B cell (primary cell): Measurements from ENCODE around the gene EXOC3L1. TPM values are rescaled to one million over a fixed set of nuclear protein-coding genes. Genes with fewer than 3 reads are reported as not detected.
A peak's percentile ranks its signal among the peaks of the same experiment; 100 is the strongest.

Experiments
- ATAC-seq: fragments of 200-7000 bp; cut with Tn5 transposase; one replicate; pipeline ENCODE4 v1.10.0; 2021; ENCODE audit warnings: low read depth, mild to moderate bottlenecking, moderate number of reproducible peaks, moderate library complexity
- CTCF ChIA-PET: fragments of 350-600 bp; sonication (Branson Sonifier 250); formaldehyde crosslinking; loops from one replicate; lab custom pipeline; 2021; ENCODE audit warnings: antibody characterized with exemption, inconsistent platforms; lab: Charles Lee
- POLR2A ChIA-PET: fragments of 350-600 bp; sonication (Branson Sonifier 250); formaldehyde crosslinking; loops from one replicate; lab custom pipeline; 2021; ENCODE audit warnings: antibody characterized with exemption; lab: Charles Lee
- DNase-seq: peaks from one replicate; pipeline ENCODE4 v3.0.0; 2013
- H2AFZ ChIP-seq: 2 replicates; pipeline ENCODE4 v1.6.1; 2012; ENCODE audit warnings: mild to moderate bottlenecking, low read depth, low read length; ENCODE audit not compliant: insufficient read depth, poor library complexity, severe bottlenecking
- H3K27ac ChIP-seq, 2 donors: 1 replicate in 1 of 2; 2 replicates in 1 of 2; pipeline ENCODE4 v1.5.1; 2012 to 2013; ENCODE audit warnings: low read length in 2 of 2, mild to moderate bottlenecking in 2 of 2, moderate library complexity in 1 of 2
- H3K27me3 ChIP-seq, 4 experiments: fragments of 200-600 bp in 1 of 4; sonication (generic) in 1 of 4; replicated peaks in 1 of 4; 1 replicate in 2 of 4; 2 replicates in 2 of 4; pipeline versions ENCODE4 v1.6.1 to v1.7.0; 2013 to 2016; ENCODE audit warnings: low read length in 3 of 4, mild to moderate bottlenecking in 2 of 4, mixed read lengths in 1 of 4, moderate library complexity in 1 of 4; ENCODE audit not compliant: insufficient read depth in 4 of 4, control insufficient read depth in 3 of 4; ENCODE audit errors: control extremely low read depth in 1 of 4
- H3K36me3 ChIP-seq, 2 experiments: replicated peaks in 1 of 2; 1 replicate in 1 of 2; 2 replicates in 1 of 2; pipeline versions ENCODE4 v1.6.1 to v1.7.1; 2013; ENCODE audit warnings: low read length in 1 of 2; ENCODE audit not compliant: insufficient read depth in 2 of 2, control insufficient read depth in 1 of 2; ENCODE audit errors: control extremely low read depth in 1 of 2, extremely low read depth in 1 of 2
- H3K4me1 ChIP-seq, 2 donors: fragments of 200-600 bp in 1 of 2; sonication (generic) in 1 of 2; 1 replicate in 1 of 2; 2 replicates in 1 of 2; pipeline versions ENCODE4 v1.5.1 to v1.6.1; 2013 to 2017; ENCODE audit warnings: low read length in 2 of 2; ENCODE audit not compliant: control insufficient read depth in 2 of 2, insufficient read depth in 2 of 2
- H3K4me2 ChIP-seq: replicated peaks from 2 replicates; pipeline ENCODE3; 2012; ENCODE audit warnings: mild to moderate bottlenecking, low read depth, low read length; ENCODE audit not compliant: poor library complexity, severe bottlenecking
- H3K4me3 ChIP-seq, 5 experiments: fragments of 200-600 bp in 1 of 5; sonication (generic) in 1 of 5; 1 replicate in 3 of 5; 2 replicates in 2 of 5; pipeline versions ENCODE4 v1.5.1 to v1.7.0; 2011 to 2016; ENCODE audit warnings: low read length in 4 of 5, mild to moderate bottlenecking in 4 of 5, low read depth in 2 of 5, control low read depth in 1 of 5, moderate library complexity in 1 of 5; ENCODE audit not compliant: insufficient read depth in 1 of 5; ENCODE audit errors: control extremely low read depth in 1 of 5, extremely low read depth in 1 of 5
- H3K79me2 ChIP-seq: fragments of 200-600 bp; sonication (generic); one replicate; pipeline ENCODE4 v1.6.0; 2016; ENCODE audit warnings: low read length; ENCODE audit not compliant: control insufficient read depth, insufficient read depth
- H3K9ac ChIP-seq: fragments of 200-600 bp; sonication (generic); 2 replicates; pipeline ENCODE4 v1.6.1; 2017; ENCODE audit warnings: mild to moderate bottlenecking, low read length, moderate library complexity
- H3K9me3 ChIP-seq, 3 donors: one replicate each; pipeline versions ENCODE4 v1.6.1 to v1.7.1; 2013; ENCODE audit warnings: low read length in 2 of 3; ENCODE audit not compliant: control insufficient read depth in 2 of 3, insufficient read depth in 1 of 3; ENCODE audit errors: control extremely low read depth in 1 of 3
- H4K20me1 ChIP-seq: 2 replicates; pipeline ENCODE4 v1.6.0; 2012; ENCODE audit warnings: mild to moderate bottlenecking, low read length; ENCODE audit not compliant: insufficient read depth, control insufficient read depth, poor library complexity, severe bottlenecking
- H3K27ac Mint-ChIP-seq: one replicate; pipeline ENCODE4 v1.8.0; 2021; ENCODE audit warnings: mixed read lengths
- H3K27me3 Mint-ChIP-seq: one replicate; pipeline ENCODE4 v1.8.0; 2021; ENCODE audit warnings: mixed read lengths
- H3K4me1 Mint-ChIP-seq: one replicate; pipeline ENCODE4 v1.8.0; 2021; ENCODE audit warnings: mixed read lengths
- H3K4me3 Mint-ChIP-seq: one replicate; pipeline ENCODE4 v1.8.0; 2021; ENCODE audit warnings: mixed read lengths
- H3K9me3 Mint-ChIP-seq: one replicate; pipeline ENCODE4 v1.8.0; 2022; ENCODE audit warnings: mixed read lengths; ENCODE audit not compliant: insufficient read depth
- EZH2 ChIP-seq: IDR thresholded peaks from 2 replicates; pipeline ENCODE4 v1.6.1; 2012; ENCODE audit warnings: borderline replicate concordance, low read depth, mild to moderate bottlenecking, moderate library complexity, low read length; ENCODE audit not compliant: insufficient read depth, poor library complexity, severe bottlenecking
- WGBS: methylation state at CpG from one replicate; pipeline ENCODE4 v1.1.5; 2013; ENCODE audit warnings: missing lambda C conversion rate; ENCODE audit not compliant: insufficient coverage; 5-methylcytosine and 5-hydroxymethylcytosine counted together
- intact Hi-C: fragments of 100-400 bp; cut with micrococcal nuclease; formaldehyde crosslinking; loops from one replicate; pipeline ENCODE4 v1.10.0; 2022
- polyA plus RNA-seq: library from polyadenylated mRNA; depleted of rRNA; stranded (reverse); fragments of >200 nt; gene quantifications from 2 replicates; pipeline ENCODE4 v1.2.3, GENCODE V29; 2012
- total RNA-seq, 2 donors: library from RNA; stranded (reverse); fragments of 120-200 nt in 1 of 2; gene quantifications; 1 replicate in 1 of 2; 2 replicates in 1 of 2; pipeline versions ENCODE4 v1.2.3 to v1.2.4, GENCODE V29; 2013 to 2022
- TF ChIP-seq, protein P1 (sequence below): fragments of 200-600 bp; IDR thresholded peaks from one replicate; pipeline ENCODE4 v1.8.0; 2022; ENCODE audit warnings: antibody characterized with exemption, mild to moderate bottlenecking

Gene EXOC3L1
- total and polyA plus RNA-seq, 2 donors (not counting 1 experiment from before 2014, with no cell fraction given): not detected

DNA sequence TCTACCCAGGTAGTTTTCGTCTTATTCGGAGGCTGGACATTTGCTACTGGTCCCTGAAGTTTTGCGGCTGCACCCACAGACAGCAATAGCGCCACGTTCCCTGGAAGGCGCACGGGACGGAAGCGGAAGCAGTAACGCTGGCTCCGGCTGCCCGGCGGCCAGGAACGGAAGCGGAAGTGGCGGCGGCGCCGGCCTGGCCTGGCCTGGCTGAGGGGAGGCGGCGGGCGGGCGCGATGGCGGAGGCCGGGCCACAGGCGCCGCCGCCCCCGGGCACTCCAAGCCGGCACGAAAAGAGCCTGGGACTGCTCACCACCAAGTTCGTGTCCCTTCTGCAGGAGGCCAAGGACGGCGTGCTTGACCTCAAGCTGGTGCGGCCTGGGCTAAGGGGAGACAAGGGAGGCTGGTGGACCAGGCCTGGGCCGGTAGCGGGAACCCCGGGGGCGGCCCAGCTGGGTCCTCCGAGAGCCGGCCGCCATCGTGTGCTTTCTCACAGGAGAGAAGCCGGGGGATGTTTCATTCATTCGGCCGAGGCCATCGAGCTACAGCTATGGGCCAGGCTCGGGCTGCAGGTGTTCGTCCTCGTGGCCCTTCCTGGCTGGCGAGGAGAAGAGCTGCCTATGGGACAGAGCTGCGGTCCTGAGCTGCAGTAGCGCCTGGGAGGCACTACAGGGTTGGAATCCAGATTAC, 2.2 kb upstream of the EXOC3L1 start, which contains the start of gene E2F4:
TSS of gene E2F4 (plus strand) at position 161 of the 687 bp plus-strand sequence. CDS start at position 234, 73 bp downstream.
- DNase-seq (peak; percentile 93), ATAC-seq (peak; percentile 96)
- Histone ChIP-seq H3K36me3 (peaks cover 0 to 35% of the 10 kb centered on the region in 2 experiments), H3K27me3 (peaks cover 0 to 17% (median under 1%) of the 10 kb centered on the region in 4 experiments), H3K4me1 (peaks cover 22 to 28% of the 10 kb centered on the region in 2 donors), H3K27ac (peak within 1 kb of the TSS; percentile 52 to 93), H3K9ac (peak within 1 kb of the TSS; percentile 94), H3K9me3 (peaks cover 0 to 5% (median 0%) of the 10 kb centered on the region in 3 donors), H4K20me1 (peaks cover 40% of the 10 kb centered on the region), H3K4me3 (peak within 1 kb of the TSS; percentile 54 to 98 (median 97)), H3K4me2 (peak within 1 kb of the TSS; percentile 97), H3K79me2 (peaks cover 43% of the 10 kb centered on the region), H2AFZ (peak within 1 kb of the TSS; percentile 78)
- H3K9me3 Mint-ChIP-seq: no peaks in the 10 kb centered on the region
- ChIA-PET POLR2A (interaction anchor here (0.6 to 2.2 kb wide), 2 partner anchors 26 to 34 kb away, joined by 3 to 4 read pairs; partner anchors contain the start of gene TMEM208), CTCF (interaction anchor here (0.6 kb wide), 1 partner anchor 709 kb away, joined by 3 read pairs; no protein-coding TSS in a partner anchor)
- H3K4me1 Mint-ChIP-seq: peaks cover 34% of the 10 kb centered on the region
- WGBS: under 1% methylated on average over 54 of the region's 54 CpGs
- peak within 1 kb of the TSS; percentile 92 for H3K27ac Mint-ChIP-seq
- intact Hi-C loops: loop anchor here (1.0 to 2.0 kb wide), 4 partner anchors 9 to 55 kb away; partner anchors contain the start of genes FHOD1, MATCAP1 and TMEM208
- H3K4me3 Mint-ChIP-seq: peak within 1 kb of the TSS; percentile 92
- TF ChIP-seq, protein P1, sequence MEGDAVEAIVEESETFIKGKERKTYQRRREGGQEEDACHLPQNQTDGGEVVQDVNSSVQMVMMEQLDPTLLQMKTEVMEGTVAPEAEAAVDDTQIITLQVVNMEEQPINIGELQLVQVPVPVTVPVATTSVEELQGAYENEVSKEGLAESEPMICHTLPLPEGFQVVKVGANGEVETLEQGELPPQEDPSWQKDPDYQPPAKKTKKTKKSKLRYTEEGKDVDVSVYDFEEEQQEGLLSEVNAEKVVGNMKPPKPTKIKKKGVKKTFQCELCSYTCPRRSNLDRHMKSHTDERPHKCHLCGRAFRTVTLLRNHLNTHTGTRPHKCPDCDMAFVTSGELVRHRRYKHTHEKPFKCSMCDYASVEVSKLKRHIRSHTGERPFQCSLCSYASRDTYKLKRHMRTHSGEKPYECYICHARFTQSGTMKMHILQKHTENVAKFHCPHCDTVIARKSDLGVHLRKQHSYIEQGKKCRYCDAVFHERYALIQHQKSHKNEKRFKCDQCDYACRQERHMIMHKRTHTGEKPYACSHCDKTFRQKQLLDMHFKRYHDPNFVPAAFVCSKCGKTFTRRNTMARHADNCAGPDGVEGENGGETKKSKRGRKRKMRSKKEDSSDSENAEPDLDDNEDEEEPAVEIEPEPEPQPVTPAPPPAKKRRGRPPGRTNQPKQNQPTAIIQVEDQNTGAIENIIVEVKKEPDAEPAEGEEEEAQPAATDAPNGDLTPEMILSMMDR: no peak
- no peak for TF ChIP-seq EZH2
- H3K27me3 Mint-ChIP-seq: peaks cover 2% of the 10 kb centered on the region
